GM19452 (cell line): ENCODE results near the gene MED26.

Experiments used
- ATAC-seq: cut with Tn5 transposase; IDR thresholded peaks from one replicate; pipeline ENCODE4 v1.9.1; 2021; ENCODE audit not compliant: unreplicated experiment

Gene MED26

DNA sequence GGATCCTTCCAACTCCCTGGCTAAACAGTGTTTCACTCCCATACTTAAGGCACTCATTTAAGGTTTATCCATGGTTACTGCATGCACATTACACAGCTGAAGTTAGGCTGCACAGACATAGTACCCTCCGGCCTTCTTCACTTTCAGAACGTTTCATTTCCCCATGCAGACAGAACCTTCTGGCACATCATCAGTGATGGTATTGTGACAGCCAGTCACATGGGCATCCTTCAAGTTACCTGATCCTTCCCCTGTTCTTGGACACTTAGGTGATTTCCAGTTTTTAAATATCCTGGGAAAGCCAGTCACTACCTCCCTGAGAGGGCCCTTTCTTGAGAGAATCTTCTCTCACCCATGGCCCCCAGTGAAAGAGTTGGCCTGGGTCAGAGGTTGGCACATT is 22.8 kb upstream of the MED26 start:
- no peak for ATAC-seq

GRCh38 chr19:16649734-16650133 is 21.7 kb upstream of the MED26 start:
- ATAC-seq, result no peak

- ATAC-seq, result no peak
Observed at GRCh38 chr19:16645140-16645539, 17.1 kb upstream of the MED26 start.

DNA sequence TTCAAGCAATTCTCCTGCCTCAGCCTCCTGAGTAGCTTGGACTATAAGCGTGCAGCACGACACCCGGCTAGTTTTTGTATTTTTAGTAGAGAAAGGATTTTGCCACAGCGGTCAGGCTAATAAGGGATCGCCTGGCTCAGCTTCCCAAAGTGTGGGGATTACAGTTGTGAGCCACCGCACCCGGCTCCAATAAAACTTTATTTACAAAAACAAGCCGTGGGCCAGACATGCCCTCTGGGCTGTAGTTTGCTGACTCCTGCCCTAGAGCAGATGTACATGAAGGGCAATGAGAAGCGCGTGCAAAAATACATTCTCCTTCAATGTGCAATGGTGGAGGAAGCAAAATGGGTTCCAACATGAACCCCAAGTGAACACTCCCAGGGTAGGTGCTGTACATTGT is 13.7 kb upstream of the MED26 start:
- ATAC-seq, result no peak

DNA sequence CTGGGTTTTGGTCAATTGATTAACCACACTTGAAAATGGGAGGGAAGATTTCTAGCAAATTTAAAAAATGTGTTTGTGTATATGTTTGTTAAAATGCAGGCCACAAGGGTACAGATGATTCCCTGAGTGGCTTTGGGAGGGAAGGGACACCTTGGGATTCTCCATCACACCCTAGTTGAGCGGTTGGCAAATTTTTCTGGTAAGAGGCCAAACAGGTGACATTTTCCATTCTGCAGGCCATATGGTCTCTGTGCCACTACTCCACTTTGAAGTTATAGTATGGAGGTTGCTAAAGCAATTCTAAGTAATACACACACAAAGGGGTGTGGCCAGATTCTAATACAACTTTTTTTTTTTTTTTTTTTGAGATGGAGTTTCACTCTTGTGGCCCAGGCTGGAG is 12.9 kb upstream of the MED26 start:
- no peak for ATAC-seq

DNA sequence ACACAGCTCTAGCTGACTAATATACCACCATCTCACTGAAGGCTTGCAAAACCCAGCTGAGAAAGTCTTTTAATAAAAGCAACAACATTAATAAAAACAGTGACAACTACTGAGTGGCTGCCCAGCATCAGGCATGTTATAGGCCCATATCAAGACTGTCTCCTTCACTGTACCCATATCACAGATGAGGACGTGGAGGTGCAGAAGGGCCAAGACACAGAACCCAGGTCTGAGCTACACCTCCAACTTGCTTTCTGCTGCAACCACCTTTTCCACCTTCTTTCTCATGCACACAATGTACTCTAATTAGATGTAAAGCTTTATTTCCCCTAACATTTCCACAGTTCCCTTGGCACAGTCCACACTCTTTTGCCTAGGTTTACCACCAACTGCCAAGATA is 10.7 kb upstream of the MED26 start:
- ATAC-seq, result no peak

DNA sequence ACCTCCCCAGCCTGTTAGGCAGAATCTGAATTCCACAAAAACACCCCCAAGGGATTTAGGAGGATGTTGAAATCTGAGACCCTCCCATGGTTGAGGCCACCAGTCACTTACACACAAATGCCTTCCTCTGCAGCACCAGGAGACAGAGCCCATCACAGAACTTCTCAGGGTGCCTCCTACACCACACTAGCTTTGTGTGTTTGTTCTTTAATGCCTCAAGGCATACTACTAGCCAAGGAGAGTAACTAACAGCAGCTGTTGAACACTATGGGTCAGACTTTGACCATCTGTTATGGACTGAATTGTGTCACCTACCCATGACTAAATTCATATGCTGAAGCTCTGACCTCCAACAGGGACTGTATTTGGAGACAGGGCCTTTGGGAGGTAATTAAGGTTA is 9.5 kb upstream of the MED26 start:
- ATAC-seq, result no peak

GRCh38 chr19:16631465-16631864 is 3.5 kb upstream of the MED26 start:
- no peak for ATAC-seq

GRCh38 chr19:16628984-16629691 is 1.1 kb upstream of the MED26 start:
- ATAC-seq, result no peak

- no peak for ATAC-seq
Observed at GRCh38 chr19:16627928-16628182, 149 bp downstream of the MED26 start.

DNA sequence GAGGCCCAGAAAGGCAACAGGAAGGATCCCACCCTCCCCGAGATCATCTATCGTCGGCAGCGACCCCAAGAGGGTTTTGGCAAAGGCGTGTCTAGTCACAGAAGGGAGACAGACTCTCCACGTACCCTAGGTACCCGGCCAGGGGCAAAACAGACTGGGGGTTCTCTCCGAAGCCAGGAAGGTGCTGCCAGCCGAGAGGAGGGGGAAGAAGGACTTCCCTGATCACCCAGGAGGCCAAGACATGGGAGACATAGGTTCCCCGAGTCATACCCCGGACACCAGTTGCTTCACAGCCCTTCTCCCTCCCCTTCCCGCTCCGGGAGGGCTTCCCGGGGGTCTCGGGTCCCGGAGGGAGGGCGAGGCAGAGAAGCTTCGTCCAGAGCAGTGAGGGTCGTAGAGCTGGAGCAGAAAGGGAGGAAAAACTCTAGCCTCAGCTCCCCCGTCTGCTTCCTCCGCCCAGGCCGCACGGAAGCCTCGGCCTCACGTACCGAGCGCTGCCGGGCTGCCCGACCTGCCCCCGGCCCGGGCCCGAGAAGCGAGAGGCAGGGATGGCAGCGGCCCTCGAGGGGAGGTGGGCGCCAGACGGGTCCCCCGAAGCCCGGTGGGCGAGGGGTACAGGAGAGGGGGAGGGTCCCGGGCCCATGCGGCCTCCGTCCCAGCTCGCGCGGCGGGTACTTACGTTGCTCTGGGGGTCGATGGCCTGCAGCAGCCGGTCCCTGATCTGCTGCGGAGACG is 644 bp downstream of the MED26 start:
- no peak for ATAC-seq

- no peak for ATAC-seq
Observed at GRCh38 chr19:16626796-16627192, 1.2 kb downstream of the MED26 start.

DNA sequence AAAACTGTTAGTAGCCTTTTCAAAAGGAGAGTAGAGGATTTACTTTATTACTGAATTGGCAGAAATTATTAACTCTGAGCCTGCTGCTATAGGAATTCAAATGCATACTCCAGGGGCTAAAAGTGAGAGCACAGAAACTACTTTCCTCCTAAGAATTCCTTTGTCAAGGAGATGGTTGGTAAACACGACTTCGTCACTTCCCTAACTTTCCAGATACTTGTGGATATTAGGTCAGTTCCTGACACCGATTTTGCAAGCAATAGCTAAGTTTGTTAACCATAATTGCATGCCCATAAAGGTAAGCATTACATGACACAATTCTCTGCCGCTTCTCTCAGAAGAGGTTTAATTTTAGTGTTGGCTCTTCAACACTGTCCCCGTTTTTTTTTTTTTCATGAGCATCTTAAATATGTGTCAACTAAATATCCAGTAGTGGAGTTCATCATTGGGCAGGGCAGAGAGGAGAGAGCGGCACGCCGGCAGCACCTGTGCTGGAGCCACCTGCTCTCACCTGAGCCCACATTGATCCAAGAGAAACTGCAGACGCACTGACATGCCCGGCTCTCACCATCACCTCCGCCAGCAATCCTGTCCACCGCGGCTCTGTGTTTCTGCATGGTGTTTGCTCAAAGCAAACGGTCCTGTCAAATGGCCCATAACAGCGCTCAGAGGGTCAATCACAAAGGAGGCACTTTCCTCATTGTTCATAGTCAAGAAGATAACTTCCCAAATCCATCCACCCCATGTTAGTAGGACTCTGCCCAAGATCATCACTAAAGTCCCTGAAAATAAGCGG is 2.6 kb downstream of the MED26 start:
- no peak for ATAC-seq

DNA sequence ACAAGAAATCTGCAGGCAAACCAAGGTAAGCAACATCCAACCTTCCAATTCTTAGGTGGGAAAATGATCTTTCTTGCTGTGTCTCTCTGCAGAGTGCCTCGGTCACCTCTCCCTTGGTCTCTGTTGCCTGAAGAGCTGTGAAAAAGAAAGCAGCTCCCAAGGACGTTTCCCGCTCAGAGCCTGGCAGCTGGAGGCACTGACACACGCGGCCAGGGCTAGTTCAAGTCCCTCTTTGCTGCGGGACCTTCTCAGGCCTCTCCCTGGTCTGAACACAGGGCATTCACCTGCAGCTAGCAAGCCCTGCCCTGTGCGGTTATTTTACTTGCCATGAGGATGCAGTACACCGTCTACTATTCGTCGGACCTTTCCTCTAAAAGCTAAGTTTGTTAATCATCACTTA is 3.8 kb downstream of the MED26 start:
- no peak for ATAC-seq

GRCh38 chr19:16623576-16623975 is 4.4 kb downstream of the MED26 start:
- no peak for ATAC-seq

GRCh38 chr19:16623066-16623465 is 4.9 kb downstream of the MED26 start:
- ATAC-seq, result no peak

DNA sequence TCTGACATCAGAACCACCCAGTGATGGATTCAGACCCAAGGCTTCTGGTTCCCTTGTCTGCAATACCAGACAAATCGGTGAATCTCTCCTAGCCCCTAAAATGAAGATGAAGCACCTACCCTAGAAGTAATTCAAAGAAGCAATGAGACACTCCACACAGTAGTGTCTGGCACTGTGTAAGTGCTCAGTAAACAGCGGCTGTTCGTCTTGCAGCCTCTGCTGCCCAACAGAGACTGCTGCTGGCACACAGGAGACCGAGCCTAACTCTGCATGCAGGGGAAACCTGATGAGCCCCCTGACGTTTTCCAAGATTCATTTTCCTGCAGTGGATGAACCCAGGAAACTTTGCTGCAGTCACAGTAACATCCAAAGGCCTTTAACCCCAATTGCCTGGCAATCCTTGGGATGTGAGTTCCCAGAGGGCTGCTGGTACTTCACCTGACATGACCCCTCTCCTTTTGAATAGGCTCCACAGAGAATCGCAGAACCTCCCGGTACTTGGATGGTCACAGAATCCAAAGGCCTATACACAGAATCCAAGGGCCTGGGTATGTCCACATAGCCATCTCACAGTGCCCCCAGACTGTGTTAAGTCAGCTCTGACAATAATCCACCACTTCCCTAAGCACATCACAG is 6.7 kb downstream of the MED26 start:
- ATAC-seq, result no peak

- no peak for ATAC-seq
Observed at GRCh38 chr19:16620584-16620983, 7.4 kb downstream of the MED26 start.

DNA sequence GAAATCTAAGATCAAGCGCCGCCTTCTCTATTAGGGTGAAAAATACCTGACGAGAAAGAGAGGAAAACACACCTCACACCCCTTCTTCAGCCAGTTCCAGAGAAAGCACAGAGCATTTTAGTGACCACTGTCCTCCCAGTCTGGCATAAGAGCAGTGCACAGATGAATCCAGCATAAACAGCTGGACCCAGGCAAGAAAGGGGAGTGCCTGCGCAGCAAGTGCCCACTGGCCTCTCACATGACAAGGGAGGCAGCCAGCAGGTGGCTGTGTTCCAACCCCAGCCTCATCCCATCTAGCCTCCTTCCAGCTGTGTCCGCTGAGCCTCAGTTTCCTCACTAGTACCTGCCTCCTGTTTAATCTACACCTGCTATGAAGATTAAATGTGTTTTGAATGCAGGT is 8.0 kb downstream of the MED26 start:
- ATAC-seq, result no peak

GRCh38 chr19:16619457-16619856 is 8.5 kb downstream of the MED26 start:
- no peak for ATAC-seq

DNA sequence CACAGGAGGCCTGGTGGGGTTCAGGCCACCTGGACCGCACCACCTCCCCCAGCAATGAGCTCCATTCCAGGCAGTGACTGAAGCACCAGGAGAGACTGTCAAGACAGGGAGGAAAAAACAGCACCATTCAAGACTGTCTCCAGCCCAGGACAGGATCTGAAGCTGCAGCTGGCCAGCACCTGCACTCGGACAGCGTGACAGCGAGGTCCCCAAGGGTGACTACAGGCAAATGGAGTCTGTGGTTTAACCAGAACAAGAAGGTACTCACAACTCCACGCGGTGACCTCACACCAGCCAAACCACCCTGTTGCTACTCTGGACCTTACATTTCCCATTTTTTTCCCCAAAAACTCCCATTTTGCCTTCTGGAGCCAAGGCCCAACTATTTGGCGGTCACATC is 9.8 kb downstream of the MED26 start:
- no peak for ATAC-seq

DNA sequence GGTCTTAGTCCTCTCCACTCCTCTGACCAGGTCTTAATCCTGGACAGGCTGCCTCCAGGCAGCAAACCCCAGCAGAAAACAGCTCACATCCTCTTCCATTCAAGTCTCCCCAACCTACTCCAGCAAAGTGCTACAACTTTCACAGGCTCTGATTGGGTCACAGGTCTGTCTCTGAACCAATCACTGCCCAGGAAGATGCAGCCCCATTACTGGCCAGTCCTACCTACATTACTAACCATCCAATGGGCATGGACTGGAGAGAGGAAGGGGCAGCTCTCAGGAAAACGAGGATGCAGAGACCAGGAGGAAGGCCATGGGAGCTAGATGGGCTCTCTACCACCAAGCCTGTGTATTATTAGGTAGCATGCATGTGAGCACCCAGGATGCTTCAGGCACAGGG is 12.2 kb downstream of the MED26 start:
- no peak for ATAC-seq
